WTC11 (cell line): Measurements from ENCODE around the gene SUPT3H. TPM values are rescaled to one million over a fixed set of nuclear protein-coding genes. Genes with fewer than 3 reads are reported as not detected.

Source experiments
- ATAC-seq: fragments of 200-7000 bp; cut with Tn5 transposase; 2 replicates; pipeline ENCODE4 v1.10.0; 2021; ENCODE audit warnings: mild to moderate bottlenecking, moderate library complexity
- CTCF ChIA-PET: fragments of 300-600 bp; sonication (Branson Sonifier 250); formaldehyde crosslinking; loops from one replicate; lab custom pipeline; 2021; ENCODE audit warnings: antibody characterized with exemption; lab: Charles Lee
- POLR2A ChIA-PET: fragments of 350-600 bp; sonication (Branson Sonifier 250); formaldehyde crosslinking; loops from one replicate; lab custom pipeline; 2021; ENCODE audit warnings: antibody characterized with exemption; lab: Charles Lee
- DNase-seq: peaks from one replicate; pipeline ENCODE4 v3.0.0; 2021; ENCODE audit warnings: low spot score
- H3K27ac Mint-ChIP-seq: 2 replicates; pipeline ENCODE4 v1.8.0; 2021; ENCODE audit warnings: mixed read lengths
- H3K27me3 Mint-ChIP-seq: 2 replicates; pipeline ENCODE4 v1.8.0; 2021; ENCODE audit warnings: low read depth, mild to moderate bottlenecking, moderate library complexity, mixed read lengths
- H3K36me3 Mint-ChIP-seq: 2 replicates; pipeline ENCODE4 v1.8.0; 2021; ENCODE audit warnings: mixed read lengths
- H3K4me1 Mint-ChIP-seq: 2 replicates; pipeline ENCODE4 v1.8.0; 2022; ENCODE audit warnings: mixed read lengths
- H3K4me3 Mint-ChIP-seq: 2 replicates; pipeline ENCODE4 v1.8.0; 2021; ENCODE audit warnings: mild to moderate bottlenecking, moderate library complexity, mixed read lengths
- H3K9me3 Mint-ChIP-seq: 2 replicates; pipeline ENCODE4 v1.8.0; 2021; ENCODE audit warnings: mixed read lengths
- AFF4 ChIP-seq: sonication (generic); formaldehyde crosslinking; IDR thresholded peaks from 2 replicates; pipeline ENCODE4 v1.8.1; 2023; ENCODE audit warnings: mild to moderate bottlenecking, missing genetic modification reagents, borderline replicate concordance
- ATF6 ChIP-seq: sonication (generic); formaldehyde crosslinking; IDR thresholded peaks from 2 replicates; pipeline ENCODE4 v1.8.1; 2023; ENCODE audit warnings: mild to moderate bottlenecking, missing genetic modification reagents
- MAX ChIP-seq: sonication (generic); formaldehyde crosslinking; IDR thresholded peaks from 2 replicates; pipeline ENCODE4 v1.8.0; 2022; ENCODE audit warnings: mild to moderate bottlenecking, missing genetic modification reagents
- TP53 ChIP-seq: sonication (generic); formaldehyde crosslinking; IDR thresholded peaks from 2 replicates; pipeline ENCODE4 v1.8.1; 2023; ENCODE audit warnings: mild to moderate bottlenecking, missing genetic modification reagents
- ZNF121 ChIP-seq: sonication (generic); formaldehyde crosslinking; IDR thresholded peaks from 2 replicates; pipeline ENCODE4 v1.8.0; 2023; ENCODE audit warnings: missing genetic modification reagents
- ZNF281 ChIP-seq: sonication (generic); formaldehyde crosslinking; IDR thresholded peaks from 2 replicates; pipeline ENCODE4 v1.8.0; 2023; ENCODE audit warnings: mild to moderate bottlenecking, missing genetic modification reagents
- ZNF396 ChIP-seq: fragments of 250-450 bp; sonication (Bioruptor Pico); IDR thresholded peaks from 2 replicates; pipeline ENCODE4 v1.8.0; 2021; ENCODE audit warnings: mild to moderate bottlenecking, moderate library complexity, borderline replicate concordance
- total RNA-seq: library from RNA; stranded (reverse); gene quantifications from 3 replicates; pipeline ENCODE4 v1.2.3, GENCODE V29; 2021
- TF ChIP-seq, protein P1 (sequence below): sonication (generic); formaldehyde crosslinking; IDR thresholded peaks from 2 replicates; pipeline ENCODE4 v1.8.1; 2023; ENCODE audit warnings: mild to moderate bottlenecking, missing genetic modification reagents, moderate library complexity

The SUPT3H gene
- total RNA-seq, 1 experiment from 2014 or later, result 15.3 TPM

- Mint-ChIP-seq H3K9me3 (no peaks in the 10 kb centered on the region), H3K4me3 (peak overlapping the region; percentile 92), H3K36me3 (no peaks in the 10 kb centered on the region), H3K27me3 (peaks cover 97% of the 10 kb centered on the region)
- DNase-seq, result no peak
- CTCF ChIA-PET, result interaction anchor here (1.2 to 1.3 kb wide), 2 partner anchors 80 to 766 kb away, joined by 3 read pairs; no protein-coding TSS in a partner anchor
- no peak for ATAC-seq
- no peak for TF ChIP-seq MAX (CRISPR knock-in tag)
- TF ChIP-seq ATF6 (CRISPR knock-in tag), result no peak
- TF ChIP-seq ZNF281, result no peak
- TF ChIP-seq ZNF121, result no peak
- no peak for TF ChIP-seq ZNF396 (CRISPR knock-in tag)
- TF ChIP-seq, protein P1, sequence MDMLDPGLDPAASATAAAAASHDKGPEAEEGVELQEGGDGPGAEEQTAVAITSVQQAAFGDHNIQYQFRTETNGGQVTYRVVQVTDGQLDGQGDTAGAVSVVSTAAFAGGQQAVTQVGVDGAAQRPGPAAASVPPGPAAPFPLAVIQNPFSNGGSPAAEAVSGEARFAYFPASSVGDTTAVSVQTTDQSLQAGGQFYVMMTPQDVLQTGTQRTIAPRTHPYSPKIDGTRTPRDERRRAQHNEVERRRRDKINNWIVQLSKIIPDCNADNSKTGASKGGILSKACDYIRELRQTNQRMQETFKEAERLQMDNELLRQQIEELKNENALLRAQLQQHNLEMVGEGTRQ (CRISPR knock-in tag), result no peak
- no peak for TF ChIP-seq AFF4 (CRISPR knock-in tag)
- TF ChIP-seq TP53, result no peak
- TF ChIP-seq, all 79 proteins: peak for 0
- POLR2A ChIA-PET, result interaction anchor here (1.4 kb wide), 1 partner anchor 791 kb away, joined by 4 read pairs; no protein-coding TSS in a partner anchor
- no peak overlapping the region for H3K27ac Mint-ChIP-seq
- peaks cover 37% of the 10 kb centered on the region for H3K4me1 Mint-ChIP-seq
Measured at GRCh38 chr6:45420909-45421708, 43.4 kb upstream of the SUPT3H start.

GRCh38 chr6:45420083-45420908, 42.6 kb upstream of the SUPT3H start:
- DNase-seq (peak; percentile 12), ATAC-seq (peak; percentile 2; the same call in 1 of the 2 replicates)
- ChIA-PET CTCF (interaction anchor here (0.8 to 1.6 kb wide), 5 partner anchors 42 to 945 kb away, joined by 4 to 8 read pairs (median 6); no protein-coding TSS in a partner anchor), POLR2A (no interaction called here)
- no peaks in the 10 kb centered on the region for H3K9me3 Mint-ChIP-seq
- no peak overlapping the region for H3K27ac Mint-ChIP-seq
- peak overlapping the region; percentile 92 for H3K4me3 Mint-ChIP-seq
- H3K4me1 Mint-ChIP-seq, result peaks cover 37% of the 10 kb centered on the region
- TF ChIP-seq ZNF396 (CRISPR knock-in tag) (no peak), MAX (CRISPR knock-in tag) (0 out of 2 replicates have a peak, but pooled peaks have one; percentile 28)
- peaks cover 96% of the 10 kb centered on the region for H3K27me3 Mint-ChIP-seq
- no peaks in the 10 kb centered on the region for H3K36me3 Mint-ChIP-seq
